H9 (cell line): ENCODE measurements around the gene BRF1. TPM values are rescaled to one million over a fixed set of nuclear protein-coding genes. Genes with fewer than 3 reads are reported as not detected.

Experiments
- DNase-seq: peaks from one replicate; pipeline ENCODE4 v3.0.0-alpha.2; 2017
- H2AFZ ChIP-seq: one replicate; pipeline ENCODE4 v1.6.1; 2013; ENCODE audit warnings: mild to moderate bottlenecking, low read length, control low read depth, moderate library complexity
- H2AK5ac ChIP-seq: 2 replicates; pipeline ENCODE4 v1.6.1; 2013; ENCODE audit warnings: low read length, control low read depth, mixed read lengths; ENCODE audit not compliant: insufficient read length
- H2BK120ac ChIP-seq: one replicate; pipeline ENCODE4 v1.6.1; 2013; ENCODE audit warnings: low read depth, mild to moderate bottlenecking, low read length, control low read depth, inconsistent platforms; ENCODE audit not compliant: poor library complexity, severe bottlenecking
- H2BK12ac ChIP-seq: 2 replicates; pipeline ENCODE4 v1.6.1; 2013; ENCODE audit warnings: low read length, control low read depth, mixed read lengths, low read depth; ENCODE audit not compliant: insufficient read length
- H2BK15ac ChIP-seq: 2 replicates; pipeline ENCODE4 v1.6.1; 2013; ENCODE audit warnings: low read depth, low read length, control low read depth
- H2BK20ac ChIP-seq: one replicate; pipeline ENCODE4 v1.6.1; 2013; ENCODE audit warnings: low read depth, mild to moderate bottlenecking, low read length, control low read depth, inconsistent platforms; ENCODE audit not compliant: poor library complexity, severe bottlenecking
- H2BK5ac ChIP-seq: 2 replicates; pipeline ENCODE4 v1.6.1; 2013; ENCODE audit warnings: low read length, control low read depth, mixed read lengths; ENCODE audit not compliant: insufficient read length
- H3K14ac ChIP-seq: 2 replicates; pipeline ENCODE4 v1.6.1; 2013; ENCODE audit warnings: low read length, control low read depth; ENCODE audit not compliant: insufficient read depth
- H3K18ac ChIP-seq: 2 replicates; pipeline ENCODE4 v1.6.1; 2013; ENCODE audit warnings: low read depth, mild to moderate bottlenecking, mixed read lengths, low read length, control low read depth; ENCODE audit not compliant: insufficient read length
- H3K23ac ChIP-seq: 2 replicates; pipeline ENCODE4 v1.6.1; 2013; ENCODE audit warnings: low read length, control low read depth, mixed read lengths, low read depth; ENCODE audit not compliant: insufficient read length
- H3K23me2 ChIP-seq: 2 replicates; pipeline ENCODE4 v1.6.1; 2013; ENCODE audit warnings: low read depth, mild to moderate bottlenecking, mixed read lengths, low read length, control low read depth; ENCODE audit not compliant: insufficient read length, poor library complexity, severe bottlenecking
- H3K27ac ChIP-seq: 2 replicates; pipeline ENCODE4 v1.5.1; 2013; ENCODE audit warnings: low read length, control low read depth, mixed read lengths, low read depth; ENCODE audit not compliant: insufficient read length
- H3K27me3 ChIP-seq: 2 replicates; pipeline ENCODE4 v1.6.1; 2013; ENCODE audit warnings: low read length, control low read depth, inconsistent platforms; ENCODE audit not compliant: insufficient read depth
- H3K4ac ChIP-seq: 2 replicates; pipeline ENCODE4 v1.6.1; 2013; ENCODE audit warnings: low read depth, mild to moderate bottlenecking, control low read depth, inconsistent platforms, low read length, moderate library complexity
- H3K4me1 ChIP-seq: 2 replicates; pipeline ENCODE4 v1.6.1; 2013; ENCODE audit warnings: low read length, control low read depth, inconsistent platforms; ENCODE audit not compliant: insufficient read depth
- H3K4me2 ChIP-seq: 2 replicates; pipeline ENCODE4 v1.6.1; 2013; ENCODE audit warnings: low read length, control low read depth, mixed read lengths; ENCODE audit not compliant: insufficient read length, insufficient read depth
- H3K56ac ChIP-seq: 2 replicates; pipeline ENCODE4 v1.6.1; 2013; ENCODE audit warnings: low read depth, mild to moderate bottlenecking, mixed read lengths, low read length, control low read depth; ENCODE audit not compliant: insufficient read length
- H3K79me1 ChIP-seq: 2 replicates; pipeline ENCODE4 v1.6.1; 2013; ENCODE audit warnings: low read depth, mild to moderate bottlenecking, moderate library complexity, low read length, control low read depth, inconsistent platforms; ENCODE audit not compliant: insufficient read depth, poor library complexity, severe bottlenecking
- H3K79me2 ChIP-seq: 2 replicates; pipeline ENCODE4 v1.6.1; 2013; ENCODE audit warnings: low read length, control low read depth, inconsistent platforms; ENCODE audit not compliant: insufficient read depth
- H3K9ac ChIP-seq: 2 replicates; pipeline ENCODE4 v1.6.1; 2013; ENCODE audit warnings: low read length, control low read depth, mixed read lengths; ENCODE audit not compliant: insufficient read length; ENCODE audit errors: extremely low read depth
- H3K9me3 ChIP-seq: one replicate; pipeline ENCODE4 v1.6.1; 2013; ENCODE audit warnings: low read depth, low read length, inconsistent platforms; ENCODE audit not compliant: control insufficient read depth
- H3T11ph ChIP-seq: one replicate; pipeline ENCODE4 v1.6.1; 2013; ENCODE audit warnings: mild to moderate bottlenecking, low read length, control low read depth, inconsistent platforms
- H4K20me1 ChIP-seq: one replicate; pipeline ENCODE4 v1.6.1; 2013; ENCODE audit not compliant: control insufficient read depth, insufficient read length, insufficient read depth
- H4K5ac ChIP-seq: 2 replicates; pipeline ENCODE4 v1.6.1; 2013; ENCODE audit warnings: low read depth, mild to moderate bottlenecking, mixed read lengths, low read length, control low read depth; ENCODE audit not compliant: insufficient read length
- H4K8ac ChIP-seq: replicated peaks from 2 replicates; pipeline ENCODE4 v1.6.1; 2013; ENCODE audit warnings: low read length, control low read depth, mixed read lengths, low read depth; ENCODE audit not compliant: insufficient read length
- H4K91ac ChIP-seq: 2 replicates; pipeline ENCODE4 v1.6.1; 2013; ENCODE audit warnings: low read depth, mild to moderate bottlenecking, moderate library complexity, mixed read lengths, low read length, control low read depth; ENCODE audit not compliant: insufficient read length
- H3K27ac Mint-ChIP-seq, 3 experiments: 2 replicates in 2 of 3; 3 replicates in 1 of 3; pipeline ENCODE4 v1.8.0; 2020 to 2021; ENCODE audit warnings: mixed read lengths in 3 of 3, mild to moderate bottlenecking in 1 of 3, moderate library complexity in 1 of 3
- H3K27me3 Mint-ChIP-seq: 2 replicates; pipeline ENCODE4 v1.8.0; 2021; ENCODE audit warnings: low read depth, mild to moderate bottlenecking, moderate library complexity, mixed read lengths
- H3K36me3 Mint-ChIP-seq, 3 experiments: 2 replicates in 2 of 3; 3 replicates in 1 of 3; pipeline ENCODE4 v1.8.0; 2020 to 2021; ENCODE audit warnings: low read depth in 3 of 3, mixed read lengths in 3 of 3; ENCODE audit not compliant: insufficient read depth in 1 of 3
- H3K4me1 Mint-ChIP-seq, 2 experiments: 2 replicates each; pipeline ENCODE4 v1.8.0; 2020; ENCODE audit warnings: mixed read lengths in 2 of 2
- H3K4me3 Mint-ChIP-seq, 2 experiments: 2 replicates in 1 of 2; 3 replicates in 1 of 2; pipeline ENCODE4 v1.8.0; 2020 to 2021; ENCODE audit warnings: mild to moderate bottlenecking in 2 of 2, mixed read lengths in 2 of 2, moderate library complexity in 1 of 2
- H3K9me3 Mint-ChIP-seq, 2 experiments: 2 replicates in 1 of 2; 3 replicates in 1 of 2; pipeline ENCODE4 v1.8.0; 2020; ENCODE audit warnings: mild to moderate bottlenecking in 2 of 2, mixed read lengths in 2 of 2, moderate library complexity in 1 of 2
- CTCF ChIP-seq: fragments of 200-600 bp; sonication (generic); conservative IDR thresholded peaks from 3 replicates; pipeline ENCODE4 v1.8.0; 2021; ENCODE audit warnings: antibody characterized with exemption, mild to moderate bottlenecking
- WGBS: extraction: QIAGEN DNeasy Blood & Tissue Kit; methylation state at CpG from one replicate; pipeline ENCODE4 v1.1.7; 2013; ENCODE audit warnings: missing lambda C conversion rate, low lambda C conversion rate, mixed read lengths; ENCODE audit not compliant: insufficient read length; ENCODE audit errors: extremely low coverage; 5-methylcytosine and 5-hydroxymethylcytosine counted together
- total RNA-seq: library from RNA; stranded (reverse); gene quantifications from 2 replicates; pipeline ENCODE4 v1.2.1, GENCODE V29; 2021

The BRF1 gene
- total RNA-seq, 1 experiment from 2014 or later, result 28.3 TPM

- H3K4me1 Mint-ChIP-seq, result peaks cover 26 to 31% of the 10 kb centered on the region in 2 experiments
- Histone ChIP-seq H3K4me1 (no peaks in the 10 kb centered on the region; the same call in 1 of the 2 replicates), H3K18ac (no peak overlapping the region), H3T11ph (no peak overlapping the region), H3K4me2 (no peak overlapping the region), H3K9ac (no peak overlapping the region), H2BK20ac (no peak overlapping the region), H2BK5ac (no peak overlapping the region), H2BK15ac (no peak overlapping the region), H3K56ac (no peak overlapping the region), H3K4ac (no peak overlapping the region), H2AK5ac (no peak overlapping the region), H3K14ac (no peak overlapping the region), H4K91ac (no peak overlapping the region), H2BK120ac (no peak overlapping the region), H3K79me2 (no peaks in the 10 kb centered on the region), H3K23ac (no peak overlapping the region), H2AFZ (no peak overlapping the region), H4K5ac (no peak overlapping the region), H4K20me1 (no peaks in the 10 kb centered on the region), H3K27ac (no peak overlapping the region), H4K8ac (no peak overlapping the region), H3K9me3 (no peaks in the 10 kb centered on the region), H3K79me1 (no peaks in the 10 kb centered on the region), H3K27me3 (no peaks in the 10 kb centered on the region; the same call in 1 of the 2 replicates), H2BK12ac (no peak overlapping the region), H3K23me2 (no peaks in the 10 kb centered on the region)
- no peak for TF ChIP-seq CTCF
- peaks cover 45% of the 10 kb centered on the region for H3K27me3 Mint-ChIP-seq
- WGBS, result no CpG with 5 or more reads among the region's 29 CpGs
- no peak for DNase-seq
- H3K9me3 Mint-ChIP-seq, result peaks cover 4 to 9% of the 10 kb centered on the region in 2 experiments
- peaks cover 2 to 6% (median 3%) of the 10 kb centered on the region in 3 experiments; a peak in 5 of 7 replicates for H3K36me3 Mint-ChIP-seq
- no peak overlapping the region for H3K27ac Mint-ChIP-seq
- H3K4me3 Mint-ChIP-seq, result no peak overlapping the region
Measured at GRCh38 chr14:105192866-105193731, 107.7 kb downstream of the BRF1 start.
